Neuronal stem cell (in vitro differentiated cells): ENCODE data around the gene CMYA5.

ENCODE experiments used
- DNase-seq: peaks from one replicate; pipeline ENCODE4 v3.0.0-alpha.2; 2013; ENCODE audit warnings: low spot score
- H2AFZ ChIP-seq: one replicate; pipeline ENCODE4 v1.6.1; 2013; ENCODE audit warnings: mild to moderate bottlenecking, low read length, inconsistent platforms
- H2AK5ac ChIP-seq: 2 replicates; pipeline ENCODE4 v1.6.1; 2013; ENCODE audit warnings: low read depth, mild to moderate bottlenecking, inconsistent platforms, low read length, moderate library complexity, mixed read lengths
- H2BK120ac ChIP-seq: 2 replicates; pipeline ENCODE4 v1.6.1; 2013; ENCODE audit warnings: low read depth, mild to moderate bottlenecking, inconsistent platforms, low read length, moderate library complexity, mixed read lengths
- H2BK12ac ChIP-seq: one replicate; pipeline ENCODE4 v1.6.1; 2013; ENCODE audit warnings: low read length, inconsistent platforms
- H2BK15ac ChIP-seq: 2 replicates; pipeline ENCODE4 v1.6.1; 2013; ENCODE audit warnings: mild to moderate bottlenecking, low read length, inconsistent platforms, mixed read lengths
- H2BK5ac ChIP-seq: one replicate; pipeline ENCODE4 v1.6.1; 2013; ENCODE audit warnings: inconsistent platforms, mild to moderate bottlenecking, low read length, moderate library complexity
- H3K14ac ChIP-seq: one replicate; pipeline ENCODE4 v1.6.1; 2013; ENCODE audit warnings: low read length, inconsistent platforms
- H3K18ac ChIP-seq: 2 replicates; pipeline ENCODE4 v1.6.1; 2013; ENCODE audit warnings: low read length, inconsistent platforms
- H3K23ac ChIP-seq: 2 replicates; pipeline ENCODE4 v1.6.1; 2013; ENCODE audit warnings: low read depth, mild to moderate bottlenecking, mixed read lengths, low read length, inconsistent platforms; ENCODE audit not compliant: poor library complexity
- H3K27ac ChIP-seq: replicated peaks from 3 replicates; pipeline ENCODE4 v1.5.1; 2013; ENCODE audit warnings: low read length, inconsistent platforms
- H3K27me3 ChIP-seq, 3 experiments: 2 replicates each; pipeline ENCODE4 v1.6.1; 2013; ENCODE audit warnings: low read length in 3 of 3, mild to moderate bottlenecking in 2 of 3, inconsistent platforms in 1 of 3, low read depth in 1 of 3, mixed read lengths in 1 of 3, moderate library complexity in 1 of 3; ENCODE audit not compliant: control insufficient read depth in 3 of 3, insufficient read depth in 3 of 3
- H3K36me3 ChIP-seq, 2 donors: replicated peaks in 1 of 2; 2 replicates each; pipeline ENCODE4 v1.6.1; 2013; ENCODE audit warnings: low read length in 2 of 2; ENCODE audit not compliant: control insufficient read depth in 2 of 2, insufficient read depth in 2 of 2
- H3K4ac ChIP-seq: 2 replicates; pipeline ENCODE4 v1.6.1; 2013; ENCODE audit warnings: inconsistent platforms, mild to moderate bottlenecking, low read length, moderate library complexity
- H3K4me1 ChIP-seq, 2 donors: 1 replicate in 1 of 2; 2 replicates in 1 of 2; pipeline ENCODE4 v1.6.1; 2013; ENCODE audit warnings: low read length in 2 of 2, low read depth in 1 of 2; ENCODE audit not compliant: control insufficient read depth in 2 of 2, insufficient read depth in 1 of 2
- H3K4me2 ChIP-seq: one replicate; pipeline ENCODE4 v1.6.1; 2013; ENCODE audit warnings: mild to moderate bottlenecking, low read length, inconsistent platforms; ENCODE audit not compliant: insufficient read depth, poor library complexity, severe bottlenecking
- H3K4me3 ChIP-seq, 2 donors: 2 replicates each; pipeline ENCODE4 v1.5.1; 2013; ENCODE audit warnings: low read length in 2 of 2, mild to moderate bottlenecking in 2 of 2, inconsistent platforms in 1 of 2, moderate library complexity in 1 of 2
- H3K79me1 ChIP-seq: one replicate; pipeline ENCODE4 v1.6.1; 2013; ENCODE audit warnings: low read depth, mild to moderate bottlenecking, inconsistent platforms, low read length, moderate library complexity
- H3K9ac ChIP-seq: one replicate; pipeline ENCODE4 v1.6.1; 2013; ENCODE audit warnings: mild to moderate bottlenecking, low read depth, low read length, inconsistent platforms; ENCODE audit not compliant: poor library complexity
- H3K9me3 ChIP-seq, 2 donors: replicated peaks in 1 of 2; 2 replicates each; pipeline versions ENCODE3 to v1.6.1; 2013; ENCODE audit warnings: low read length in 2 of 2, mild to moderate bottlenecking in 2 of 2, inconsistent platforms in 1 of 2, low read depth in 1 of 2, mixed read lengths in 1 of 2, moderate library complexity in 1 of 2; ENCODE audit not compliant: control insufficient read depth in 2 of 2, insufficient read depth in 1 of 2
- H4K8ac ChIP-seq: one replicate; pipeline ENCODE4 v1.6.1; 2013; ENCODE audit warnings: low read depth, mild to moderate bottlenecking, inconsistent platforms, low read length, moderate library complexity
- H4K91ac ChIP-seq: one replicate; pipeline ENCODE4 v1.6.1; 2013; ENCODE audit warnings: low read length, low read depth, mild to moderate bottlenecking, inconsistent platforms; ENCODE audit not compliant: poor library complexity
- WGBS, 2 donors: extraction: QIAGEN DNeasy Blood & Tissue Kit; methylation state at CpG; one replicate each; pipeline ENCODE4 v1.1.7; 2013; ENCODE audit warnings: missing lambda C conversion rate in 2 of 2, mixed read lengths in 1 of 2; ENCODE audit not compliant: insufficient read length in 2 of 2, insufficient replicate concordance in 1 of 2; ENCODE audit errors: extremely low coverage in 2 of 2; 5-methylcytosine and 5-hydroxymethylcytosine counted together

CMYA5 gene

DNA sequence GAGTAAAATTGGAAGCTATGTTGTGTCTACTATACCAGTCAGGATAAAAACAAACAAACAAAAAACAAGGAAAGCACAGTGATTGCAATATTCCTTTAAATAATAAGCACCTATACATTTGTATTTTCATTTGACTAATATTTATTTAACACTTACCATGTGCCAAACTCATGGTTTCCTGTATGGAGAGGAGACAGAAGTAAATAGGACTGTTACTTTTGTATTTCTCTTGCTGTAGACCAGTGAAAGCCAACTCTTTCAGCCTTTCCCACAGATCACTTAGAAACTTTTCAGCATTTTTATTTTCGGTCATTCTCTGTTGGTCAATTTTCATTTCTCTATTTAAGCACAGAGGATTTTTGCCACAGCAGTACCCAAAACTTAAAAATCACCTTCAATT lies 4.5 kb downstream of the CMYA5 start:
- no peaks in the 10 kb centered on the region for H3K79me1 ChIP-seq
- no peak overlapping the region for H4K8ac ChIP-seq
- no peak overlapping the region for H2BK12ac ChIP-seq
- no peak overlapping the region for H4K91ac ChIP-seq
- no peak overlapping the region for H2AFZ ChIP-seq
- H3K36me3 ChIP-seq, result no peaks in the 10 kb centered on the region
- no peak for DNase-seq
- H2AK5ac ChIP-seq, result no peak overlapping the region
- no peak overlapping the region for H3K27ac ChIP-seq
- no peak overlapping the region for H3K4me3 ChIP-seq
- H2BK5ac ChIP-seq, result no peak overlapping the region
- peaks cover 0 to 2% of the 10 kb centered on the region in 2 donors for H3K9me3 ChIP-seq
- peaks cover 0 to 4% (median 0%) of the 10 kb centered on the region in 3 experiments for H3K27me3 ChIP-seq
- no peak overlapping the region for H3K4me2 ChIP-seq
- no peak overlapping the region for H3K14ac ChIP-seq
- H3K4me1 ChIP-seq, result peaks cover 0 to 5% of the 10 kb centered on the region in 2 donors
- H2BK120ac ChIP-seq, result no peak overlapping the region
- no peak overlapping the region for H3K23ac ChIP-seq
- no CpG with 5 or more reads among the region's 1 CpG for WGBS, 2 donors
- H3K9ac ChIP-seq, result no peak overlapping the region
- no peak overlapping the region for H2BK15ac ChIP-seq
- no peak overlapping the region for H3K4ac ChIP-seq
- no peak overlapping the region for H3K18ac ChIP-seq

DNA sequence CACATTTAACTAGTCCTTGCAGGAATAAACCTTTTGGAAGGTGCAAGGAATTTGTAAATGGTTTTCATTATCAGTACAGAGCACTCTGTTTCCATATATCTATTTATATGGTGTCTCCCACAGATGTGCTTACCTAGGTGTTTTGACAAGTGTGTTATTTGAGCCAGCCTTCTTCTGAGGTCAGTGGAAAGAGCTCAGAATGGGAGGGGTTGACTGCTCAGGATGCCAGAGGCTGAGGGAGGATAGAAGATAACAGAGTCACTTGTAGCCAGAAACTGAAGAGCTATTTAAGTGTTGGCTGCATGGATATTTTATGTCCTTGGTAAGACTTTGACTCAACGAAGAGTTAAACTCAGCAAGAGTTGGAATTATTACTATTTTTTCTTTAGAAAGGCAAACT lies 5.0 kb downstream of the CMYA5 start:
- Histone ChIP-seq H3K14ac (no peak overlapping the region), H2AFZ (no peak overlapping the region), H3K23ac (no peak overlapping the region), H2BK5ac (no peak overlapping the region), H4K8ac (no peak overlapping the region), H3K27me3 (peaks cover 0 to 3% (median 0%) of the 10 kb centered on the region in 3 experiments), H3K9ac (no peak overlapping the region), H3K4me2 (no peak overlapping the region), H3K4me1 (peaks cover 0 to 3% of the 10 kb centered on the region in 2 donors), H3K4me3 (no peak overlapping the region), H3K36me3 (no peaks in the 10 kb centered on the region), H2BK12ac (no peak overlapping the region), H3K79me1 (no peaks in the 10 kb centered on the region), H4K91ac (no peak overlapping the region), H3K9me3 (peaks cover 0 to 2% of the 10 kb centered on the region in 2 donors), H3K18ac (no peak overlapping the region), H3K27ac (no peak overlapping the region), H2BK120ac (no peak overlapping the region), H2BK15ac (no peak overlapping the region), H3K4ac (no peak overlapping the region), H2AK5ac (no peak overlapping the region)
- no peak for DNase-seq
- no CpG with 5 or more reads among the region's 1 CpG for WGBS, 2 donors

DNA sequence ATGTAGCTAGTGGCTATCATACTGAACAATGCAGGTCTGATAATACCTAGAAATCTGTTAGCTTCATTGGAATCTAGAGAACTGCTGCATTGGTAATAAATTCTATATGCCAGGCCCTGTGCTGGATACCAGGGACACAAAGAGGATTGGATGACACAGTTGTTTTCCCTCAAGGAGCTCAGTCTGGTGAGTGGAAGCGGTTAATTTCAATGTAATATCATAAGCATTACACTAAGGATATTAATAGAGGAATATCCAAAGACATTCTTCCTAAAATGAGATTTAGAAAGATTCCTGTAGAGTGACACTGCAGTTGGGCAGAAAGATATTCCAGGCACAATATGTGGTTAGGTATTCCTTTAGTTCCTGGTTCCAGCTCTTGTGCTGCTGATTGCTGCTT lies 5.9 kb downstream of the CMYA5 start:
- no peaks in the 10 kb centered on the region for H3K27me3 ChIP-seq
- no peaks in the 10 kb centered on the region for H3K79me1 ChIP-seq
- no peak overlapping the region for H2AFZ ChIP-seq
- H4K91ac ChIP-seq, result no peak overlapping the region
- H3K4ac ChIP-seq, result no peak overlapping the region
- no peak overlapping the region for H2BK15ac ChIP-seq
- H3K18ac ChIP-seq, result no peak overlapping the region
- no peaks in the 10 kb centered on the region for H3K36me3 ChIP-seq
- H3K4me1 ChIP-seq, result no peaks in the 10 kb centered on the region
- no CpG with 5 or more reads among the region's 1 CpG for WGBS, 2 donors
- no peak overlapping the region for H3K4me2 ChIP-seq
- no peak overlapping the region for H2AK5ac ChIP-seq
- no peak overlapping the region for H2BK120ac ChIP-seq
- H2BK5ac ChIP-seq, result no peak overlapping the region
- no peak overlapping the region for H2BK12ac ChIP-seq
- H3K4me3 ChIP-seq, result no peak overlapping the region
- DNase-seq, result no peak
- no peak overlapping the region for H3K23ac ChIP-seq
- H3K9ac ChIP-seq, result no peak overlapping the region
- no peak overlapping the region for H3K14ac ChIP-seq
- H4K8ac ChIP-seq, result no peak overlapping the region
- peaks cover 0 to 2% of the 10 kb centered on the region in 2 donors for H3K9me3 ChIP-seq
- H3K27ac ChIP-seq, result no peak overlapping the region

GRCh38 chr5:79697222-79698170 lies 7.9 kb downstream of the CMYA5 start:
- Histone ChIP-seq H3K4me2 (no peak overlapping the region), H3K27ac (no peak overlapping the region), H3K4me3 (no peak overlapping the region), H2BK12ac (no peak overlapping the region), H4K8ac (no peak overlapping the region), H2AFZ (no peak overlapping the region), H3K9me3 (peaks cover 0 to 2% of the 10 kb centered on the region in 2 donors), H3K4ac (no peak overlapping the region), H3K27me3 (no peaks in the 10 kb centered on the region), H2BK15ac (no peak overlapping the region), H3K36me3 (no peaks in the 10 kb centered on the region), H2AK5ac (no peak overlapping the region), H2BK5ac (no peak overlapping the region), H3K23ac (no peak overlapping the region), H3K79me1 (no peaks in the 10 kb centered on the region), H4K91ac (no peak overlapping the region), H3K4me1 (no peaks in the 10 kb centered on the region), H2BK120ac (no peak overlapping the region), H3K18ac (no peak overlapping the region), H3K9ac (no peak overlapping the region), H3K14ac (no peak overlapping the region)
- no CpG with 5 or more reads among the region's 4 CpGs for WGBS, 2 donors
- DNase-seq, result no peak
